Measurements from ENCODE around the gene KIRREL3. TPM values are rescaled to one million over a fixed set of nuclear protein-coding genes. Genes with fewer than 3 reads are reported as not detected.
A peak's percentile ranks its signal among the peaks of the same experiment; 100 is the strongest.

KIRREL3 gene
- total and polyA plus RNA-seq, 10 donors = 0.50 to 5.4 (median 2.0) TPM

DNA sequence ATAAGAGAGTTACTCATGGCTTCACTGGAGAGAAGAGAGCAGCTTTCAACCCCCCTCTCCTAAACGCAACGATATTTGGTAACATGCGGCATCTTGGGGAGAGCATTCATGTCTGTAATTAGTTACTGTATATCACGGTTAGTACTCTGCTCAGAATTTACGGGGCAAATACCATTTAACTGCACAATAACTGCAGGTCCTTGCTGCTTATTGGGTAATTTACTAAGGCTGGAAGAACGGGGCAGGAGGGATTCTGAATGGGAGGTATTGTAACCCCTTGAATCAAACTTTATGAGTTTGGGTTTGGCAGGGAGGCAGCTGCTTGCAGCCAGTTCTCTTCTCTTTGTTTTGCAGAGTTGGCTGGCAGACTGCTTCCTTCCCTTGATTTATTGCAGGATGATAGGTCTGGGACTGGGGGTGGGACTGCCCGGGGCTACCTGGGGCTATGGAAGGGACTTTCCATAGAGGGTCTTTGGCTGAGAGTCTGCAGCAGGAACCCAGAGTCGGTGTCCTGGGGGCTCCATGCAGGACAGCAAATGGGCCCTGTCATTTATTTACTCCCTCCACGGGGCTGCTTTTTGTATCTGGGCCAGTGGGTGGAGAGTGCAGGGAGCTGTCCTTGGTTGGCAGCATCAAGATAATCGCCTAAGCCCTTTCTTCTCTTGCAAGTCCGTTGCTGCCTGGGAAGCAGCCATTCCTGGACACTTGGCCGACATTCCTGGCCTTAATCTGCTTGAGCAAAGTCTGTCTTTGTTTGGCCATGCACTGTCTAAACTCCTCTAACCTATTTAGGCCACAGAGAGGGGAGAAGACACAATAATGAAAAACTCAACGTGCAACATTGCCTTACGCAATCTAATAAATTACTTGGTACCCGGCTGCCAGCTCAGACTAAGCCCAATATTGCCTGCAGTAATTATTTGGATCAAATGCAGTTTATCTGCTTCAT is 456.2 kb downstream of the KIRREL3 start:
- TF ChIP-seq, protein P1, sequence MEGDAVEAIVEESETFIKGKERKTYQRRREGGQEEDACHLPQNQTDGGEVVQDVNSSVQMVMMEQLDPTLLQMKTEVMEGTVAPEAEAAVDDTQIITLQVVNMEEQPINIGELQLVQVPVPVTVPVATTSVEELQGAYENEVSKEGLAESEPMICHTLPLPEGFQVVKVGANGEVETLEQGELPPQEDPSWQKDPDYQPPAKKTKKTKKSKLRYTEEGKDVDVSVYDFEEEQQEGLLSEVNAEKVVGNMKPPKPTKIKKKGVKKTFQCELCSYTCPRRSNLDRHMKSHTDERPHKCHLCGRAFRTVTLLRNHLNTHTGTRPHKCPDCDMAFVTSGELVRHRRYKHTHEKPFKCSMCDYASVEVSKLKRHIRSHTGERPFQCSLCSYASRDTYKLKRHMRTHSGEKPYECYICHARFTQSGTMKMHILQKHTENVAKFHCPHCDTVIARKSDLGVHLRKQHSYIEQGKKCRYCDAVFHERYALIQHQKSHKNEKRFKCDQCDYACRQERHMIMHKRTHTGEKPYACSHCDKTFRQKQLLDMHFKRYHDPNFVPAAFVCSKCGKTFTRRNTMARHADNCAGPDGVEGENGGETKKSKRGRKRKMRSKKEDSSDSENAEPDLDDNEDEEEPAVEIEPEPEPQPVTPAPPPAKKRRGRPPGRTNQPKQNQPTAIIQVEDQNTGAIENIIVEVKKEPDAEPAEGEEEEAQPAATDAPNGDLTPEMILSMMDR (IDR thresholded peaks at IDR 0.05 in 8 of 11, conservative IDR thresholded peaks at IDR 0.05 in 3 of 11) = no peak
- no peak for TF ChIP-seq POLR2A (IDR thresholded peaks at IDR 0.05)
- TF ChIP-seq POLR2AphosphoS5 (IDR thresholded peaks at IDR 0.05) = no peak
- Histone ChIP-seq H3K9me3 (no peaks in the 10 kb centered on the region), H3K4me3 (peak overlapping the region in 2 of 8 donors; percentile 8 to 11), H3K4me1 (peaks cover 0 to 29% (median 6%) of the 10 kb centered on the region in 6 donors), H3K36me3 (no peaks in the 10 kb centered on the region), H3K27ac (peak overlapping the region in 5 of 8 donors; percentile 12 to 69 (median 65)), H3K27me3 (replicated peaks in 1 of 7) (peaks cover 0 to 28% (median 0%) of the 10 kb centered on the region in 7 donors)
- intact Hi-C loops (cut with DNase I; ENCODE audit: low total_unique reads) = no loop called here
- no peak for DNase-seq
- WGBS, 5 donors = 18 to 26% (median 24%) methylated on average over 15 of the region's 15 CpGs

DNA sequence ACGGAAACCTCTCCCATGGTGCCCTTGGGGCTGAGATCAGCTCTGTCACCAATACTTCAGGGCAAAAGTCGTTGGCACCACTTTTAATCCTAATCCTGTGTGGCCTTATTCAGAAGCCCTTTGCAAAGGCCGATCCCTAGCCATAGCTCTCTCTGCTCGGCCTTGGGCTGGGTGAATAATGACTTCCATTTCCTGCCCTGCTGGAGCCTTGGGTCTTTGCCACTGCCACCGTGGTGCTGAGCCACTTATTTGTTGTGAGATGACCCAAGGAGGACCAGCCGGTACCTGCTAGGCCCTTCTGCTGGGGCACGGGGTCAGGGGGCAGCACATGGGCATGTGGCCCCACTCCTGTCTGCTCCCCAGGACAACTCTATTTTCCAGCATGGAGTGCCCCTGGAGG is 456.9 kb downstream of the KIRREL3 start:
- Histone ChIP-seq H3K27ac (peak overlapping the region in 5 of 8 donors; percentile 35 to 69 (median 65)), H3K27me3 (replicated peaks in 1 of 7) (peaks cover 0 to 28% (median 0%) of the 10 kb centered on the region in 7 donors), H3K4me1 (peaks cover 0 to 29% (median 6%) of the 10 kb centered on the region in 6 donors), H3K36me3 (no peaks in the 10 kb centered on the region), H3K9me3 (no peaks in the 10 kb centered on the region), H3K4me3 (peak overlapping the region in 2 of 8 donors; percentile 8 to 11)
- no peak for DNase-seq
- intact Hi-C loops (cut with DNase I; ENCODE audit: low total_unique reads) = no loop called here
- TF ChIP-seq POLR2AphosphoS5 (IDR thresholded peaks at IDR 0.05) (peak in 2 of 3 donors; percentile 34 to 54), POLR2A (IDR thresholded peaks at IDR 0.05) (no peak)
- 18 to 40% (median 25%) methylated on average over 3 to 7 of the region's 7 CpGs for WGBS, 5 donors

DNA sequence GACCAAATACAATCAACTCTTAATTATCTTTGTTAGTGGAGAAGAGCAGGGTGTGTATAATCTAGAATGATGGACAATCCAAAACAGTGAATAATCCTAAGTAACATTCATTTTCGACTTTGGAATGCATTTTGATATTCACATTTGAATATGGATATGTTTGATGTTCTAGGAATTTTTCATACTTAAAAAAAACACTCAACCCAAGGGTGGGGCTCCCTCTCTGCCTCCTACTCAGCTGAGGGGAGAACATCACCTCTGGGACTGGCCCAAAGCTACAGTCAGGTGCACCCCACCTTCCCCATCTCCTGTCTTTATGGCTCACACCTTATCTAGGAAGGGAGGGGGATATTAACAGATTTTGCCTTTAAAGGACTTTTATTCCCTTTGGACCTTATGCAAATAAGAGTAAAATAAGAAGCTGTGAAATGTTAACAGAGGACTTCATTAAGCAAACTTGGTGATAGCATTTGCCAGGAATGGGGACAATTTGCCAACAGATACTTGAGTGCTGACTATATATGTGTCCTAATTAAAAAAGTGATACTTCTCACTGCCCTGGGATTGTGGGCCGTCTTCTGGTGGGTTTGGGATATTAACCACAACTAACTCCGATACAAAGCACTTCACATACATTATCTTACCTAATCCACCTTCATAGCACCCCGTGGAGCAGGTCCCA is 458.1 kb downstream of the KIRREL3 start:
- Histone ChIP-seq H3K36me3 (no peaks in the 10 kb centered on the region), H3K4me3 (no peak overlapping the region), H3K4me1 (peaks cover 0 to 29% (median 6%) of the 10 kb centered on the region in 6 donors), H3K27me3 (replicated peaks in 1 of 7) (peaks cover 0 to 32% (median 0%) of the 10 kb centered on the region in 7 donors), H3K27ac (peak overlapping the region in 2 of 8 donors; percentile 65 to 69), H3K9me3 (no peaks in the 10 kb centered on the region)
- 60 to 83% (median 71%) methylated on average over 4 of the region's 4 CpGs for WGBS, 5 donors
- DNase-seq = no peak
- intact Hi-C loops (cut with DNase I; ENCODE audit: low total_unique reads) = no loop called here
- no peak for TF ChIP-seq POLR2A (IDR thresholded peaks at IDR 0.05)
- TF ChIP-seq, protein P1 (IDR thresholded peaks at IDR 0.05 in 8 of 11, conservative IDR thresholded peaks at IDR 0.05 in 3 of 11) = no peak
- no peak for TF ChIP-seq POLR2AphosphoS5 (IDR thresholded peaks at IDR 0.05)

DNA sequence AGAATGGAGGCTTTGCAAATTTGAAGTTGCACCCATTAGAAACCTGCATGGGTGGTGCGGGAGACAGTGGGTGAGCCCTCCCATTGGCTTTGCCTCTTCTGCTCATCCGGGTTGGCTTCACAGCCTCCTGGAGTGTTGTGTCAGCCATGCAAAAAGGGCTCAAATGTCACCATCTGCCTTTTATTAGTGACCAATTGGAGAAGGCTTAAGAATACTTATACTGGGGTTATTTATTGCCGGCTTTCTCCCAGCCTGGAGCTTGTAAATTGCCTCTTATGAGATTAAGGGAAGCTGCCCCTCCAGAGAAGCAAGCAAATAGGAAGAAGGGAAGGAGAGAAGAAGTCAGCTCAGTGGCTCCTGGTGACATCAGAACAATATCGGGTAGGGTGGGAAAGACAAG is 462.5 kb downstream of the KIRREL3 start:
- Histone ChIP-seq H3K27ac (no peak overlapping the region), H3K4me3 (no peak overlapping the region), H3K9me3 (no peaks in the 10 kb centered on the region), H3K36me3 (no peaks in the 10 kb centered on the region), H3K27me3 (replicated peaks in 1 of 7) (peaks cover 0 to 14% (median 0%) of the 10 kb centered on the region in 7 donors), H3K4me1 (peaks cover 0 to 8% (median 1%) of the 10 kb centered on the region in 6 donors)
- DNase-seq = no peak
- TF ChIP-seq POLR2AphosphoS5 (IDR thresholded peaks at IDR 0.05) (no peak), POLR2A (IDR thresholded peaks at IDR 0.05) (no peak)
- TF ChIP-seq, protein P1 (IDR thresholded peaks at IDR 0.05 in 8 of 11, conservative IDR thresholded peaks at IDR 0.05 in 3 of 11) = no peak
- WGBS, 5 donors = 65 to 75% (median 75%) methylated on average over 4 of the region's 4 CpGs
- intact Hi-C loops (cut with DNase I; ENCODE audit: low total_unique reads) = no loop called here
